CD4-positive, alpha-beta memory T cell (primary cell): ENCODE data around the gene PIK3CD. TPM values are rescaled to one million over a fixed set of nuclear protein-coding genes. Genes with fewer than 3 reads are reported as not detected.
A peak's percentile ranks its signal among the peaks of the same experiment; 100 is the strongest.

Experiments used
- CTCF ChIA-PET: fragments of 350-600 bp; sonication (Branson Sonifier 250); formaldehyde crosslinking; loops from one replicate; lab custom pipeline; 2021; ENCODE audit warnings: inconsistent platforms; ENCODE audit not compliant: partially characterized antibody; lab: Charles Lee
- POLR2A ChIA-PET: fragments of 350-600 bp; sonication (Branson Sonifier 250); formaldehyde crosslinking; loops from one replicate; lab custom pipeline; 2021; ENCODE audit not compliant: partially characterized antibody; lab: Charles Lee
- DNase-seq, 5 donors: peaks; one replicate each; pipeline versions ENCODE4 v3.0.0 to v3.0.0-alpha.2; 2020 to 2022; ENCODE audit warnings: mixed read lengths in 1 of 5
- H3K27ac ChIP-seq: one replicate; pipeline ENCODE4 v1.7.0; 2013; ENCODE audit warnings: low read depth, low read length
- H3K27me3 ChIP-seq: 2 replicates; pipeline ENCODE4 v1.7.0; 2013; ENCODE audit warnings: mild to moderate bottlenecking, low read length, moderate library complexity; ENCODE audit not compliant: insufficient read depth
- H3K36me3 ChIP-seq: 2 replicates; pipeline ENCODE4 v1.7.0; 2013; ENCODE audit warnings: mild to moderate bottlenecking, low read length, moderate library complexity; ENCODE audit not compliant: insufficient read depth
- H3K4me1 ChIP-seq: 2 replicates; pipeline ENCODE4 v1.7.0; 2013; ENCODE audit warnings: mild to moderate bottlenecking, low read length, moderate library complexity; ENCODE audit not compliant: insufficient read depth
- H3K4me3 ChIP-seq, 2 donors: one replicate each; pipeline ENCODE4 v1.7.0; 2013; ENCODE audit warnings: low read length in 2 of 2, mild to moderate bottlenecking in 1 of 2
- H3K9me3 ChIP-seq, 2 donors: one replicate each; pipeline ENCODE4 v1.7.0; 2013; ENCODE audit warnings: low read length in 2 of 2, control low read depth in 1 of 2; ENCODE audit not compliant: control insufficient read depth in 1 of 2
- H3K27ac Mint-ChIP-seq, 7 donors: one replicate each; pipeline ENCODE4 v1.8.0; 2020 to 2021; ENCODE audit warnings: mixed read lengths in 7 of 7, mild to moderate bottlenecking in 6 of 7, inconsistent platforms in 3 of 7, moderate library complexity in 3 of 7
- H3K27me3 Mint-ChIP-seq, 2 donors: one replicate each; pipeline ENCODE4 v1.8.0; 2020 to 2021; ENCODE audit warnings: mixed read lengths in 2 of 2
- H3K36me3 Mint-ChIP-seq, 2 donors: one replicate each; pipeline ENCODE4 v1.8.0; 2020 to 2021; ENCODE audit warnings: mixed read lengths in 2 of 2, inconsistent platforms in 1 of 2, mild to moderate bottlenecking in 1 of 2
- H3K4me1 Mint-ChIP-seq, 4 donors: one replicate each; pipeline ENCODE4 v1.8.0; 2020 to 2021; ENCODE audit warnings: mixed read lengths in 4 of 4, mild to moderate bottlenecking in 1 of 4
- H3K4me3 Mint-ChIP-seq, 8 donors: one replicate each; pipeline ENCODE4 v1.8.0; 2020 to 2021; ENCODE audit warnings: mixed read lengths in 8 of 8, mild to moderate bottlenecking in 7 of 8, moderate library complexity in 6 of 8, inconsistent platforms in 3 of 8
- H3K9me3 Mint-ChIP-seq, 8 donors: one replicate each; pipeline ENCODE4 v1.8.0; 2020 to 2021; ENCODE audit warnings: mixed read lengths in 8 of 8, mild to moderate bottlenecking in 5 of 8, inconsistent platforms in 3 of 8, moderate library complexity in 1 of 8
- intact Hi-C: fragments of 100-400 bp; cut with micrococcal nuclease; formaldehyde crosslinking; loops from one replicate; pipeline ENCODE4 v1.15.1; 2023
- polyA plus RNA-seq, 2 donors: library from polyadenylated mRNA; unstranded; fragments of 300-500 nt; fragmentation: Illumina TruSeq; gene quantifications; one replicate each; pipeline ENCODE4 v1.2.3, GENCODE V29; 2021
- total RNA-seq, 2 experiments: library from RNA; stranded (reverse); gene quantifications; one replicate each; pipeline ENCODE4 v1.2.3, GENCODE V29; 2021

PIK3CD gene
- total and polyA plus RNA-seq, 4 experiments from 2014 or later, result 57.1 to 236 (median 165) TPM

DNA sequence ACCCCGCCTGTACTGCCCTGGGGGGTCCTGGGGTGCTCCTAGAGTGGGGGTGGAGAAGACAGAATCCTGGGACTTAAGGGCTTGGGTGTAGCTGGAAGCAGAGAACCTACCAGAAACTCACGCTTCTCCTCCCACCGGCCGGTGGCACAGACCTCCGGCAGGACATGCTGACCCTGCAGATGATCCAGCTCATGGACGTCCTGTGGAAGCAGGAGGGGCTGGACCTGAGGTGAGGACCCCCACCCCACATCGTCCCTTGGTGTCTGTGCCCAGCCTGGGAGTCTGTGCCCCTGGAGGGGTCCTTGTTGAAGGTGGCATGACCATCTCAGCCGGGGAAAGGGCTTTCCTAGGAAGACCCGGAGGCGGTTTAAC lies 70.8 kb downstream of the PIK3CD start:
- H3K27ac Mint-ChIP-seq, result peak overlapping the region in 5 of 7 donors; percentile 43 to 93 (median 74)
- no peaks in the 10 kb centered on the region for H3K27me3 Mint-ChIP-seq
- Histone ChIP-seq H3K4me3 (no peak overlapping the region), H3K36me3 (peaks cover 74% of the 10 kb centered on the region), H3K27me3 (no peaks in the 10 kb centered on the region), H3K4me1 (peaks cover 82% of the 10 kb centered on the region), H3K27ac (peak overlapping the region; percentile 60), H3K9me3 (no peaks in the 10 kb centered on the region)
- H3K36me3 Mint-ChIP-seq, result peaks cover 37 to 64% of the 10 kb centered on the region in 2 donors
- ChIA-PET POLR2A (interaction anchor here (1.5 to 16.2 kb wide), 5 partner anchors 8 to 93 kb away, joined by 4 to 403 read pairs (median 187); partner anchors contain the start of gene PIK3CD), CTCF (interaction anchor here (0.7 to 16.3 kb wide), 13 partner anchors 8 to 155 kb away, joined by 3 to 219 read pairs (median 4); partner anchors contain the start of gene PIK3CD)
- H3K4me3 Mint-ChIP-seq, result no peak overlapping the region
- peaks cover 17 to 83% (median 47%) of the 10 kb centered on the region in 4 donors for H3K4me1 Mint-ChIP-seq
- H3K9me3 Mint-ChIP-seq, result peaks cover 0 to 10% (median 0%) of the 10 kb centered on the region in 8 donors
- intact Hi-C loops, result no loop called here
- no peak for DNase-seq

DNA sequence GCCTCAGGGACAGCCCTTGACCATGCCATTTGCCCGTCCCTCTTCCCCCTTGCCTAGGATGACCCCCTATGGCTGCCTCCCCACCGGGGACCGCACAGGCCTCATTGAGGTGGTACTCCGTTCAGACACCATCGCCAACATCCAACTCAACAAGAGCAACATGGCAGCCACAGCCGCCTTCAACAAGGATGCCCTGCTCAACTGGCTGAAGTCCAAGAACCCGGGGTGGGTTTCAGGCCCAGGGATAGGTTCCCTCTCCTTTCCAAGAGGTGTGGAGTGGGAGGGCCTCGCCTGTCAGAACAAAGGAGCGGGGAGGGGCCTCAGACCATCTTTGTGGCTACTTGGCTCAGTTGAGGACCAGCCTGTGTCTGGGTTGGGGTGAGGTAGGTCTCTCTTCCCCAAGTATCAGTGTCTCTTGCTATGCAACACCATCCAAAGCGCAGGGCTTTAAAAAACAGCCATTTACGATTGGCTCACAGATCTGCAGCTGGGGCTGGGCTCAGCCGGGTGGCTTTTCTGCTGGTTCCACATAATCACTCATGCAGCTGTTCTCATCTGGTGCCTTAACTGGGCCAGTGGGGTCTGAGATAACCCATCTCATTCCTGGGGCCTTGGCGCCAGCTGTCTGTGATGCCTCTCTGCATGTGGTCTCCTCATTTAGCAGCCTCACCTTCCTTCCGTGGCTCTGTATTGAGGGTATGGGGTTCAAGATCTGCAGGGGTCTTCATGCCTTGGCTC lies 71.7 kb downstream of the PIK3CD start:
- Mint-ChIP-seq H3K9me3 (peaks cover 0 to 4% (median 0%) of the 10 kb centered on the region in 8 donors), H3K4me3 (peak overlapping the region in 3 of 8 donors; percentile 20 to 26 (median 25)), H3K27ac (peak overlapping the region; percentile 18 to 93 (median 68)), H3K36me3 (peaks cover 38 to 66% of the 10 kb centered on the region in 2 donors), H3K27me3 (no peaks in the 10 kb centered on the region), H3K4me1 (peaks cover 15 to 83% (median 46%) of the 10 kb centered on the region in 4 donors)
- H3K4me3 ChIP-seq, result no peak overlapping the region
- CTCF ChIA-PET, result interaction anchor here (0.8 to 16.3 kb wide), 4 partner anchors 16 to 95 kb away, joined by 3 to 219 read pairs (median 16); partner anchors contain the start of gene PIK3CD
- POLR2A ChIA-PET, result interaction anchor here (1.0 to 16.2 kb wide), 3 partner anchors 70 to 94 kb away, joined by 5 to 403 read pairs (median 307); partner anchors contain the start of gene PIK3CD
- H3K9me3 ChIP-seq, result no peaks in the 10 kb centered on the region
- intact Hi-C loops, result no loop called here
- peaks cover 77% of the 10 kb centered on the region for H3K36me3 ChIP-seq
- peaks cover 85% of the 10 kb centered on the region for H3K4me1 ChIP-seq
- H3K27me3 ChIP-seq, result no peaks in the 10 kb centered on the region
- H3K27ac ChIP-seq, result no peak overlapping the region
- no peak for DNase-seq

DNA sequence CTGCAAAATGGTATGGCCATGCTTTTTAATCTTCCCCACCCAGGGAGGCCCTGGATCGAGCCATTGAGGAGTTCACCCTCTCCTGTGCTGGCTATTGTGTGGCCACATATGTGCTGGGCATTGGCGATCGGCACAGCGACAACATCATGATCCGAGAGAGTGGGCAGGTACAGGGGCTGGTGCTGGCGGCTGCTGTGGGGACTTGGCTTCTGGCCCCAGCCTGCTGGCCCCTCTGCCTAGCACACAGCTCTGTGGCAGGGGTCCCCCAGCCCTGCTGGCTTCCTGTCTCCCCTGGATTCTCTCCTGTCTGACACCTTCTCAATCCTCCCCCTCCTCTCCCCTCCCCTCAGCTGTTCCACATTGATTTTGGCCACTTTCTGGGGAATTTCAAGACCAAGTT lies 72.4 kb downstream of the PIK3CD start:
- no peak overlapping the region for H3K4me3 ChIP-seq
- H3K27me3 ChIP-seq, result no peaks in the 10 kb centered on the region
- H3K4me1 ChIP-seq, result peaks cover 85% of the 10 kb centered on the region
- peaks cover 21 to 83% (median 47%) of the 10 kb centered on the region in 4 donors for H3K4me1 Mint-ChIP-seq
- ChIA-PET POLR2A (interaction anchor here (1.0 to 15.6 kb wide), 3 partner anchors 71 to 95 kb away, joined by 3 to 403 read pairs (median 5); partner anchors contain the start of gene PIK3CD), CTCF (interaction anchor here (0.8 to 16.3 kb wide), 5 partner anchors 19 to 108 kb away, joined by 3 to 219 read pairs (median 7); no protein-coding TSS in a partner anchor)
- H3K9me3 Mint-ChIP-seq, result peaks cover 0 to 4% (median 0%) of the 10 kb centered on the region in 8 donors
- peak overlapping the region in 2 of 8 donors; percentile 20 to 36 for H3K4me3 Mint-ChIP-seq
- no peaks in the 10 kb centered on the region for H3K27me3 Mint-ChIP-seq
- H3K36me3 ChIP-seq, result peaks cover 70% of the 10 kb centered on the region
- peaks cover 45 to 73% of the 10 kb centered on the region in 2 donors for H3K36me3 Mint-ChIP-seq
- DNase-seq, result no peak
- intact Hi-C loops, result loop anchor here (2.0 kb wide), 1 partner anchor 69 kb away; no protein-coding TSS in a partner anchor
- H3K27ac Mint-ChIP-seq, result peak overlapping the region in 3 of 7 donors; percentile 71 to 93 (median 86)
- no peak overlapping the region for H3K27ac ChIP-seq
- H3K9me3 ChIP-seq, result no peaks in the 10 kb centered on the region

DNA sequence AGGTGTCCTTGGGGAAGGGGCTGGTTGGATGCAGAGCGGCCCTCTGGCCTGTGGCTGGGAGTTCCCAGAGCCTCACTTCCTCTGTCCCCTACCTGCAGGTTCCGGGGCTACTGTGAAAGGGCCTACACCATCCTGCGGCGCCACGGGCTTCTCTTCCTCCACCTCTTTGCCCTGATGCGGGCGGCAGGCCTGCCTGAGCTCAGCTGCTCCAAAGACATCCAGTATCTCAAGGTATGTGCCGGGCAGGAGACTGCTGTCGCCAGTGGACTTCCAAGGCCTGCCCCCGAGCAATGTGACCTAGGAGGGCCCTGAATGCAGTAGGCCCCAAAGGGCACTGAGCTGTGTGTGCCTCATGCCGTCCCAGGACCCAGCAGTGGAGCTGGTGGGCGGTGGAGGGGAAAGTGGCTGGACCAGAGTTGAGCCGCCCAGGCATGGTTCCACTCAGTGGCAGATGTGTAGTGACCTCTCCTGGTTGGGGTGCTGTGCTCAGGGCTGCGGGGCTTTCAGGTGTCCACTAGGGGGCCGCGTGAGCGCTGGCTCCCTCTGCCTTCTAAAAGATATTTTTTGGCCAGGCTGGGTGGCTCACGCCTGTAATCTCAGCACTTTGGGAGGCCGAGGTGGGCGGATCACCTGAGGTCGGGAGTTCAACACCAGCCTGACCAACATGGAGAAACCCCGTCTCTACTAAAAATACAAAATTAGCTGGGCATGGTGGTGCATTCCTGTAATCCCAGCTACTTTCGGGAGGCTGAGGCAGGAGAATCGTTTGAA lies 73.4 kb downstream of the PIK3CD start:
- DNase-seq, result peak; percentile 66 to 71 (median 69)
- Mint-ChIP-seq H3K4me1 (peaks cover 26 to 80% (median 48%) of the 10 kb centered on the region in 4 donors), H3K27me3 (no peaks in the 10 kb centered on the region), H3K9me3 (peaks cover 0 to 4% (median 0%) of the 10 kb centered on the region in 8 donors), H3K4me3 (peak overlapping the region in 2 of 8 donors; percentile 7 to 68), H3K36me3 (peaks cover 50 to 73% of the 10 kb centered on the region in 2 donors), H3K27ac (peak overlapping the region; percentile 57 to 93 (median 78))
- ChIA-PET POLR2A (interaction anchor here (1.1 to 12.0 kb wide), 4 partner anchors 9 to 97 kb away, joined by 3 to 187 read pairs (median 17); partner anchors contain the start of gene PIK3CD), CTCF (interaction anchor here (0.7 to 16.3 kb wide), 11 partner anchors 8 to 109 kb away, joined by 3 to 219 read pairs (median 5); no protein-coding TSS in a partner anchor)
- H3K4me1 ChIP-seq, result peaks cover 84% of the 10 kb centered on the region
- H3K27me3 ChIP-seq, result no peaks in the 10 kb centered on the region
- H3K36me3 ChIP-seq, result peaks cover 67% of the 10 kb centered on the region
- intact Hi-C loops, result loop anchor here (1.0 to 2.0 kb wide), 4 partner anchors 59 to 142 kb away; no protein-coding TSS in a partner anchor
- H3K4me3 ChIP-seq, result no peak overlapping the region
- no peak overlapping the region for H3K27ac ChIP-seq
- no peaks in the 10 kb centered on the region for H3K9me3 ChIP-seq

DNA sequence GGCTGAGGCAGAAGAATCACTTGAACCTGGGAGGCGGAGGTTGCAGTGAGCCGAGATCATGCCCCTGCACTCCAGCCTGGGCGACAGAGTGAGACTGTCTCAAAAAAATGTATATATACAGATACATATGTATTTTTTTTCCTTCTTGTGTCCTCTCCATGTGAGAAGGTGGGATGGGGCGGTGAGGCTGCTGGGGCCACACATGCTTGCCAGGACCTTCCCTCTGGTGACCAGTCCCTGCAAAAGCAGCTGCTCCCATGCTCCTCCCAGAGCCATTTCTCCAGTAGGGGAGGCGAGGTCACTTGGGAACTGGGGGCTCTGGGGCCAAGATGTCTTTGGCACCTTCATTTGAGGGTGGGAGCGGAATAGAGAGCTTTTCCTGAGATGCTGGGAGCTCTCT lies 74.9 kb downstream of the PIK3CD start:
- Mint-ChIP-seq H3K4me3 (peak overlapping the region in 3 of 8 donors; percentile 12 to 65 (median 26)), H3K27me3 (no peaks in the 10 kb centered on the region), H3K4me1 (peaks cover 31 to 82% (median 53%) of the 10 kb centered on the region in 4 donors), H3K27ac (peak overlapping the region in 4 of 7 donors; percentile 13 to 57 (median 49)), H3K9me3 (peaks cover 0 to 6% (median 0%) of the 10 kb centered on the region in 8 donors), H3K36me3 (peaks cover 57 to 80% of the 10 kb centered on the region in 2 donors)
- peaks cover 69% of the 10 kb centered on the region for H3K36me3 ChIP-seq
- ChIA-PET POLR2A (interaction anchor here (1.1 to 12.0 kb wide), 5 partner anchors 11 to 100 kb away, joined by 3 to 187 read pairs (median 31); partner anchors contain the start of gene PIK3CD), CTCF (interaction anchor here (0.6 to 16.3 kb wide), 7 partner anchors 10 to 142 kb away, joined by 3 to 219 read pairs (median 9); no protein-coding TSS in a partner anchor)
- no peak overlapping the region for H3K27ac ChIP-seq
- DNase-seq, result no peak
- H3K27me3 ChIP-seq, result no peaks in the 10 kb centered on the region
- H3K4me3 ChIP-seq, result no peak overlapping the region
- H3K9me3 ChIP-seq, result no peaks in the 10 kb centered on the region
- intact Hi-C loops, result no loop called here
- H3K4me1 ChIP-seq, result peaks cover 76% of the 10 kb centered on the region

DNA sequence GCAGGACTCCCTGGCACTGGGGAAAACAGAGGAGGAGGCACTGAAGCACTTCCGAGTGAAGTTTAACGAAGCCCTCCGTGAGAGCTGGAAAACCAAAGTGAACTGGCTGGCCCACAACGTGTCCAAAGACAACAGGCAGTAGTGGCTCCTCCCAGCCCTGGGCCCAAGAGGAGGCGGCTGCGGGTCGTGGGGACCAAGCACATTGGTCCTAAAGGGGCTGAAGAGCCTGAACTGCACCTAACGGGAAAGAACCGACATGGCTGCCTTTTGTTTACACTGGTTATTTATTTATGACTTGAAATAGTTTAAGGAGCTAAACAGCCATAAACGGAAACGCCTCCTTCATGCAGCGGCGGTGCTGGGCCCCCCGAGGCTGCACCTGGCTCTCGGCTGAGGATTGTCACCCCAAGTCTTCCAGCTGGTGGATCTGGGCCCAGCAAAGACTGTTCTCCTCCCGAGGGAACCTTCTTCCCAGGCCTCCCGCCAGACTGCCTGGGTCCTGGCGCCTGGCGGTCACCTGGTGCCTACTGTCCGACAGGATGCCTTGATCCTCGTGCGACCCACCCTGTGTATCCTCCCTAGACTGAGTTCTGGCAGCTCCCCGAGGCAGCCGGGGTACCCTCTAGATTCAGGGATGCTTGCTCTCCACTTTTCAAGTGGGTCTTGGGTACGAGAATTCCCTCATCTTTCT lies 75.5 kb downstream of the PIK3CD start:
- peaks cover 69% of the 10 kb centered on the region for H3K36me3 ChIP-seq
- H3K4me1 ChIP-seq, result peaks cover 69% of the 10 kb centered on the region
- peaks cover 31 to 81% (median 53%) of the 10 kb centered on the region in 4 donors for H3K4me1 Mint-ChIP-seq
- H3K4me3 Mint-ChIP-seq, result peak overlapping the region in 4 of 8 donors; percentile 35 to 89 (median 42)
- H3K27me3 Mint-ChIP-seq, result no peaks in the 10 kb centered on the region
- peak overlapping the region; percentile 60 to 95 (median 81) for H3K27ac Mint-ChIP-seq
- POLR2A ChIA-PET, result interaction anchor here (0.7 to 12.0 kb wide), 6 partner anchors 12 to 100 kb away, joined by 3 to 187 read pairs (median 20); partner anchors contain the start of gene PIK3CD
- no peaks in the 10 kb centered on the region for H3K27me3 ChIP-seq
- H3K9me3 ChIP-seq, result no peaks in the 10 kb centered on the region
- DNase-seq, result no peak
- peaks cover 58 to 80% of the 10 kb centered on the region in 2 donors for H3K36me3 Mint-ChIP-seq
- no peak overlapping the region for H3K27ac ChIP-seq
- H3K9me3 Mint-ChIP-seq, result peaks cover 0 to 7% (median 0%) of the 10 kb centered on the region in 8 donors
- intact Hi-C loops, result no loop called here
- no peak overlapping the region for H3K4me3 ChIP-seq
- CTCF ChIA-PET, result interaction anchor here (0.8 to 16.3 kb wide), 6 partner anchors 11 to 143 kb away, joined by 3 to 219 read pairs (median 8); no protein-coding TSS in a partner anchor
